Activated T-cell treated with anti-CD3 and anti-CD28 coated beads for 1 hour (primary cell): ENCODE measurements around the gene MRTFB.
"Not testable (repeated sequence)": the region's sequence is repeated elsewhere in the genome, so short reads cannot be mapped to it uniquely, and the experiment has no call there.

Experiments
- DNase-seq: peaks from one replicate; pipeline ENCODE4 v3.0.0-alpha.2; 2020; ENCODE audit warnings: low read depth

Gene MRTFB

GRCh38 chr16:14132696-14133048 lies 61.6 kb downstream of the MRTFB start:
- DNase-seq, result no peak

- no peak for DNase-seq
Observed at GRCh38 chr16:14133907-14134306, 62.8 kb downstream of the MRTFB start.

- DNase-seq, result no peak
Observed at GRCh38 chr16:14135704-14136103, 64.6 kb downstream of the MRTFB start.

- DNase-seq, result no peak
Observed at GRCh38 chr16:14139872-14140271, 68.8 kb downstream of the MRTFB start.

- no peak for DNase-seq
Observed at GRCh38 chr16:14140923-14141322, 69.8 kb downstream of the MRTFB start.

- no peak for DNase-seq
Observed at GRCh38 chr16:14146445-14146844, 75.3 kb downstream of the MRTFB start.

GRCh38 chr16:14148016-14148415 lies 76.9 kb downstream of the MRTFB start:
- no peak for DNase-seq

GRCh38 chr16:14148569-14148968 lies 77.5 kb downstream of the MRTFB start:
- DNase-seq, result no peak

GRCh38 chr16:14150796-14151195 lies 79.7 kb downstream of the MRTFB start:
- DNase-seq, result no peak

- DNase-seq, result no peak
Observed at GRCh38 chr16:14151256-14152030, 80.3 kb downstream of the MRTFB start.

- no peak for DNase-seq
Observed at GRCh38 chr16:14155572-14156190, 84.6 kb downstream of the MRTFB start.

GRCh38 chr16:14164916-14165662 lies 94.0 kb downstream of the MRTFB start:
- no peak for DNase-seq

GRCh38 chr16:14168146-14168545 lies 97.0 kb downstream of the MRTFB start:
- no peak for DNase-seq

- no peak for DNase-seq
Observed at GRCh38 chr16:14172200-14172809, 101.2 kb downstream of the MRTFB start.

GRCh38 chr16:14175086-14175485 lies 104.0 kb downstream of the MRTFB start:
- DNase-seq, result no peak

- DNase-seq, result no peak
Observed at GRCh38 chr16:14177704-14178103, 106.6 kb downstream of the MRTFB start.

GRCh38 chr16:14179116-14179515 lies 108.0 kb downstream of the MRTFB start:
- no peak for DNase-seq

GRCh38 chr16:14180481-14180944 lies 109.4 kb downstream of the MRTFB start:
- no peak for DNase-seq

GRCh38 chr16:14181371-14182050 lies 110.4 kb downstream of the MRTFB start:
- DNase-seq, result no peak

GRCh38 chr16:14182999-14183398 lies 111.9 kb downstream of the MRTFB start:
- DNase-seq, result no peak

- DNase-seq, result not testable (repeated sequence)
Observed at GRCh38 chr16:14183962-14184361, 112.8 kb downstream of the MRTFB start.
